Effector CD4-positive, alpha-beta T cell (primary cell): ENCODE measurements around the gene CDK10.
"Not testable (repeated sequence)": the region's sequence is repeated elsewhere in the genome, so short reads cannot be mapped to it uniquely, and the experiment has no call there.

Experiments
- DNase-seq: peaks from one replicate; pipeline ENCODE4 v3.0.0-alpha.2; 2020

The CDK10 gene

GRCh38 chr16:89667633-89668032 is 18.9 kb upstream of the CDK10 start:
- DNase-seq, result no peak

- DNase-seq, result no peak
These were observed 17.7 kb upstream of the CDK10 start for GRCh38 chr16:89668790-89669158.

- no peak for DNase-seq
These were observed 16.7 kb upstream of the CDK10 start for GRCh38 chr16:89669755-89670154.

GRCh38 chr16:89670496-89671431 is 15.7 kb upstream of the CDK10 start:
- DNase-seq, result no peak

GRCh38 chr16:89671565-89671964 is 14.9 kb upstream of the CDK10 start:
- DNase-seq, result not testable (repeated sequence)

- DNase-seq, result no peak
These were observed 14.1 kb upstream of the CDK10 start for GRCh38 chr16:89672177-89672941.

GRCh38 chr16:89678258-89678657 is 8.2 kb upstream of the CDK10 start:
- no peak for DNase-seq

- DNase-seq, result no peak
These were observed 573 bp upstream of the CDK10 start for GRCh38 chr16:89685916-89686315.

GRCh38 chr16:89687092-89687940 is 827 bp downstream of the CDK10 start:
- no peak for DNase-seq

- DNase-seq, result no peak
These were observed 1.9 kb downstream of the CDK10 start for GRCh38 chr16:89688395-89688794.

- DNase-seq, result no peak
These were observed 2.7 kb downstream of the CDK10 start for GRCh38 chr16:89689142-89689541.

GRCh38 chr16:89689621-89690020 is 3.1 kb downstream of the CDK10 start:
- not testable (repeated sequence) for DNase-seq

- DNase-seq, result no peak
These were observed 4.0 kb downstream of the CDK10 start for GRCh38 chr16:89690392-89690901.

- DNase-seq, result no peak
These were observed 4.9 kb downstream of the CDK10 start for GRCh38 chr16:89691231-89691985.

- DNase-seq, result no peak
These were observed 5.6 kb downstream of the CDK10 start for GRCh38 chr16:89691986-89692569.

GRCh38 chr16:89693289-89693731 is 6.8 kb downstream of the CDK10 start:
- DNase-seq, result no peak

- no peak for DNase-seq
These were observed 7.7 kb downstream of the CDK10 start for GRCh38 chr16:89693931-89694783.

- DNase-seq, result not testable (repeated sequence)
These were observed 8.2 kb downstream of the CDK10 start for GRCh38 chr16:89694784-89695085.

- DNase-seq, result no peak
These were observed 8.8 kb downstream of the CDK10 start for GRCh38 chr16:89695086-89695874.
